ENCODE data around the gene SUMF1.

DNA sequence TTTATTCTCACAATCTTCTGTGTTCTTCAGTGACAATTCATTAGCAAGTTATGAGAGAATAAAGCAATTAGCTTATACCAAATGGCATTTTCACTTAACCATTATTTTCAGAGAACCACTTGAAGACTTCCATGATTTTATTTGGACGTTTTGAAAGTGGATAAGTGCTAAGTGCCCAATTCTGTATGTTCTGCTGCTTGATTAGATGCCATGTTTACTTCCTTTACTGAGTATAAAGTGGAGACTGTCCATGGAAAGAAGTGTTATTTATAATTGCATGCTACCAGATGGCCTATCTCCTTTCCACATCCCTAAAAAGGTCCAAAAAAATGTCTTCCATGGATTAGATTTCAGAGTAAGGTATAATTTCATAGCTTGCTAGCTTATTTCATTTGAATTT is 69.6 kb downstream of the SUMF1 start:
- no peak for TF ChIP-seq POLR2AphosphoS5 (IDR thresholded peaks at IDR 0.05)
- TF ChIP-seq POLR2A (IDR thresholded peaks at IDR 0.05): no peak
